GM19240 (cell line): Measurements from ENCODE around the gene NBPF20.
"Not testable (repeated sequence)": the region's sequence is repeated elsewhere in the genome, so short reads cannot be mapped to it uniquely, and the experiment has no call there.

Experiments
- DNase-seq: peaks from one replicate; pipeline ENCODE4 v3.0.0; 2011; ENCODE audit warnings: low spot score; ENCODE audit not compliant: insufficient read length

Gene NBPF20, protein sequence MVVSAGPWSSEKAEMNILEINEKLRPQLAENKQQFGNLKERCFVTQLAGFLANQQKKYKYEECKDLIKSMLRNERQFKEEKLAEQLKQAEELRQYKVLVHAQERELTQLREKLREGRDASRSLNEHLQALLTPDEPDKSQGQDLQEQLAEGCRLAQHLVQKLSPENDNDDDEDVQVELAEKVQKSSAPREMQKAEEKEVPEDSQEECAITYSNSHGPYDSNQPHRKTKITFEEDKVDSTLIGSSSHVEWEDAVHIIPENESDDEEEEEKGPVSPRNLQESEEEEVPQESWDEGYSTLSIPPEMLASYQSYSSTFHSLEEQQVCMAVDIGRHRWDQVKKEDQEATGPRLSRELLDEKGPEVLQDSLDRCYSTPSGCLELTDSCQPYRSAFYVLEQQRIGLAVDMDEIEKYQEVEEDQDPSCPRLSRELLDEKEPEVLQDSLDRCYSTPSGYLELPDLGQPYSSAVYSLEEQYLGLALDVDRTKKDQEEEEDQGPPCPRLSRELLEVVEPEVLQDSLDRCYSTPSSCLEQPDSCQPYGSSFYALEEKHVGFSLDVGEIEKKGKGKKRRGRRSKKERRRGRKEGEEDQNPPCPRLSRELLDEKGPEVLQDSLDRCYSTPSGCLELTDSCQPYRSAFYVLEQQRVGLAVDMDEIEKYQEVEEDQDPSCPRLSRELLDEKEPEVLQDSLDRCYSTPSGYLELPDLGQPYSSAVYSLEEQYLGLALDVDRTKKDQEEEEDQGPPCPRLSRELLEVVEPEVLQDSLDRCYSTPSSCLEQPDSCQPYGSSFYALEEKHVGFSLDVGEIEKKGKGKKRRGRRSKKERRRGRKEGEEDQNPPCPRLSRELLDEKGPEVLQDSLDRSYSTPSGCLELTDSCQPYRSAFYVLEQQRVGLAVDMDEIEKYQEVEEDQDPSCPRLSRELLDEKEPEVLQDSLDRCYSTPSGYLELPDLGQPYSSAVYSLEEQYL (N-terminal part only)

DNA sequence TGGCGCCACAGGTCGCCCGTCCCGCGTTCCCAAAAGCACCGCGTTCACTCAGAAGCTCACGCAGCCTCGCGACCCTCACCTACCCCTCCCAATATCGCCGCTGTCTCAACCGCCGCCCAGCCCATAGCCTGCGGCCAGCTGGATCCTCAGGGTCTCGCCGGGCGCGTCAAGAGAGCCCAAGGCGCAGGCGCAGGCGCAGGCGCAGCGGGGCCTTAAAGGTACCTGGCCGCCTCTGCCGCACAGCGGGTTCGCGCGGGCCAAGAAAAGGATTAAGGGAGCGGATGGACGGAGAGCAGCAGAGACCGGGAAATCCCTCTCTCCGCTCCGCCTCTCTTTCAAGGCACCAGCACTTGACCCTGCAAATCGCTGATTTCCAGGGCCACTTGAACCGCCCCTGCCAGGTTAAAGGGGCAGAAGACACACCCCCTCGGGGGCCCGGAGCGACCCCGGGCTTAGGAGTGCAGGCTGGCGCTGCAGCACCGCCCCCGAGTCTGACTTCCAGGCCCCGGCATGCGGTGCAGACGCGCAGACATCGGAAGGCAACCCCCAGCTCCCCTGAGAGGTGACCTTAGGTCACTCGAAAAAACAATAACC is at the start of gene NBPF20:
TSS of gene NBPF20 (minus strand) at position 168 of the 594 bp plus-strand sequence. CDS start 20,331 bp downstream, outside the sequence.
- peak; percentile 82 for DNase-seq

DNA sequence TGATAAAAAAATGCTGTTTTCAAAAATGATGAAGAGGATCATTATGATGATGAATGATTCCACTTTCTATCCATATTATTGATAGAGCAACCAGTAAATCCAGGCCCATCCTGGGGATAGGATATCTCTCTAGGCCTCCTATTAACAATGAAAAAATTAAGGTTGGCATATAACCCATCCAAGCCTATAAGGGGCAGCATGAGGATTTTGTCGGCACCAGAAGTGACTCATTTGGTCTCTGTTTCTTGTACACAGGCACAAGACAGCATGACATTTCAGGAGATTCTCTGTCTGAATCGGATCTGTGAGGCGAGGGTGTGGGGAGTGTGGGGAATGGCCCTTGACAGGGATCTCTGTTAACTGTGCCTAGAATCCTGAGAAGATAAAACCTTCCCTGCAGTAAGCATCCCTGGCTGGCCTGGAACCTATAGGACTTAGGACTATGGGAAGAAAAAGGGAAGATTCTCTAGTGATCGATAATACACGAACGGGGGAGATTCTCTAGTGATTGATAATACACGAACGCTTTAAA is 49.5 kb upstream of the NBPF20 start:
- not testable (repeated sequence) for DNase-seq

DNA sequence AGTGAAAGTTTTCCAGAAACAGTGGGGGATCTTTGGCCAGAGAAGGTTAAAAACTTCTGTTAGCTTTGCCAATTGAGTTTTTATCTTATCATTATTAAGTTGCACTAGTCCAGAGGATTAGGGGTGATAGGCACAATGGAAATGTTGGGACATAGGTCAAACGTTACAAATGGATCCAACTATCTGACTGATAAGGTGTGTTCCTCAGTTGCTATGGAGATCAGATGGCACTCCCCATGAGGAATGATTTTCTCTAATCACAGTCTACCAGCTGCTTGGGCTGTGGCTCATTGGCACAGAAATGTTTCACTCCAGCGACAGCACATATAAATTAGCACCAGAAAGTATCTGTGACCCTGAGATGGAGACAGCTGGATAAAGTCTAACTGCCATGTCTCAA is 47.3 kb upstream of the NBPF20 start:
- DNase-seq, result not testable (repeated sequence)

DNA sequence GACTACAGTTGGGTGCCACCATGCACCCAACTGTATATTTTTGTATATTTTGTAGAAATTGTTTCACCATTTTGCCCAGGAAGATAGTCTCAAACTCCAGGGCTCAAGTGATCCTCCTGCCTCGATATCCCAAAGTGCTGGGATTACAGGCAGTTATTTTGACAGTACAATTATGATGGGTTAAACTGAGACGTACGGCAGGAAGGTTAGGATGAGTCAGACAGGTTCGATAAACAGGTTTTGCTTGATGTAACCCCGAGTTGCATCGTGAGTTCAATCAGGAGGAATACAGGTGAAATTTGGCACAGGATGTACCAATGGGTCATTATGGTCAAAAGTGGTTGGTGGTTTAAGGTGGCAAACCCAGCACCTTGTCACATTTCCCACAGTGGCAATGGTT is 46.0 kb upstream of the NBPF20 start:
- not testable (repeated sequence) for DNase-seq

DNA sequence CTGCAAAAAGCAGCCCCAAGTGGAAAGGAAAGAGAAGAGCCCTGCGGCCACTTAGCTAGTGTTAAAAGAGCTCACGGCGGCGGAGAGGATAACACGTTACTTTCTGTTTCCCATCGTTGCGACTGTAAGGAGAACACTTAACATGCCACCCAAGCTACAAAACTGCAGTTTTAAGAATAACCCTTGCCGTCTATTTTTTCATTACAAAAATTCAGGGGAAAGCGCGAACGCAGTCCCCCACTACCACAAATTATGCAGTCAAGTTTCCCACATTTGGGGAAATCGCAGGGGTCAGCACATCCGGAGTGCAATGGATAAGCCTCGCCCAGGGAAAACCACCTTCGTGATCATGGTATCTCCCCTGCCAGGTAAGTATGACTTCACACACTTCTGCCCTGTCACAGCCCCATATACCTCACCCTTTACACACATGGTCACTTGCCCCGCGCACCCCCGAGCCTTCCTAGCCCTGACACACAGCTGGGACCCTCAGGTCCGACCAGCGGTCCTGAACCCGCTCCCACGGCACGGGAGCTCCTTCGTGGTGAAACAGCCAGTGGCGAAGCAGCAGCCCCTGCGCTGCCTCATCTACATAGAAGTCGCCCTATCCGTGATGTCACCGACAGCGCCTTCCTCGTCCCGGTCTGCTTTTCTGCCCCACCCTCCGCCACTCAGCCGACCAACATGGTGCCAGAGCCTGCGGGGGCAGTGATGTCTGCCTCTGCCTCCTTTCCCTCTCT is 40.2 kb upstream of the NBPF20 start:
- peak; percentile 44 for DNase-seq

DNA sequence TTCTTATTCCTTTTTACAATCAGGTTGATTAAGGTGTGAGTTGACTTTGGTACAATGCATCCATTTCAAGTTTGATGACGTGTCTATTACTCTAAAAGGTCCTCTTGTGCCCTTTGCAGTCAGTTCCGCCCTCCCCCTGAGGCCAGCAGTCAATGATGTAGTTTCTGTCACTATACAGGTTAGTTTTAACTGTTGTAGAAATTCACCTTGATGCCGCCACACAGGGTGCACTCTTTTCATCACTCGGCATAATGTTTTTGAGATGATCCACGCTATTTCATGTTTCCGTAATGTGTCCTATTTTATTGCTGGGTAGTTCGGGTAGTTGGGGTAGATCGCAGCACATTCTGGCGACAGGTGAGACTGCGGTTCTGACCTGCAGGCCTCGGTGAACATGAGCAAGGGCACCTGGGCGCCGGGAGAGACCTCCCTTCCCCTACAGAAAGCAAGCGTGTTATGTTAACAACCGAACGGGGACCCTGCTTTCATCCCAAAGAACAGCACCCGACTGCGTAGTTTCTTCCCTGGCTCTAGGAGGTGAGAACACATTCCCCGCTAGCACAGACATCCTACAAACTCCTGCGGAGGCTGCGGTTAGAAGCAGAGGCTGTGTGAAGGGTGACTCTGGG is 39.4 kb upstream of the NBPF20 start:
- not testable (repeated sequence) for DNase-seq

DNA sequence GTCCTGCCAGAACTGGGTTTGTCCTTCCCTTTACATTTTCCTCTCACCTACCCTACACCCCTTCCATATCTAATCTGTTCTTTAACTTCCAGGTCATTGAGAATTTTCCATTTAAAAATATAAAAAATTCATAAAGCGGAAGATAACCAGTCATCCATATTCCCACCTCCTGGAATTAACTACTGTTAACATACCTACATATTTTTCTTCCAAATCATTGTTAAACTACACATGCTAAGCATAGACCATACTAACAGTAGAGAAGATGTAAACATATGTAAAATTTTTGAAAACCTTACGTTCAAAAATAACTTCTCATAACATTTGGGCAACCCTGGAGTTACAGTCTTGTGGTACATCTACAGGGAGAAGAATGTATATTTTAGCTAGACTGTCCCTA is 38.6 kb upstream of the NBPF20 start:
- not testable (repeated sequence) for DNase-seq

DNA sequence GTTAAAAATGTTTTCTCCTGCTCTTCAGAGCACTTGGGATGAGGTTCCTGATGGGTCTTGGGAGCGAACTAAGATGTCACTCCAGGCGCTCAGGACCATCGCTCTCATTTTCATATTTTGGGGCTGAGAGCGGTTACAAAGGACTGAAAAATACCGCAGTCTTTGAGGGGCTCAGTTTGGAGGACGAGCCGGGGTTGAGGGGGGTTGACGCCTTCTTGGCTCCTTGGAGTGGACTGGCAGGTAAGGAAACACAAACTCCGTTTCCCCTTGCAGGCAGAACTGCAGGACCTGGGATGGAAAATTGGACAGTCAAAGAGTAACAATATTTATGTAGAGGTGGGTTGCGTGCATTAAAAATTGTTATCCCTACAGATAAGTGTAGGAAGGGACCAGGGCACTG is 35.3 kb upstream of the NBPF20 start:
- DNase-seq, result not testable (repeated sequence)

DNA sequence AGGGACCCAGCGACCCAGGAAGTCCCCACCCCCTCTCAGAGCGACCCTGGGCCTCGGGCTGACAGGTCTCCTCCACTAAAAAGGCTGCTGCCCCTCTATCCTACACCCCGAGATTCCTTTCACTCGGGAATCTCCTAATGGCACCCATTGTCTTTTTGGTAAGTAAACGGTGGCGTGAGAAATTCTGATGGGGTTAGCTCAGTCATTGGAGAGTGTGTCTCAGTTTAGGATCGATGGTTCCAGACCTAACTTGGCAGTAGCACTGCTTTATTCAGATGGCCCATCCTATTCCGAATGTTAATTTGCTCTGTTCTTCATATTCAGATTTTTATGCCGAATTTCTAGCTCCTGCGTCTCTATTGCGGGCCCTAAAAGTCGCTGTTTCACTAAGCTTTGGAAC is 34.6 kb upstream of the NBPF20 start:
- not testable (repeated sequence) for DNase-seq

DNA sequence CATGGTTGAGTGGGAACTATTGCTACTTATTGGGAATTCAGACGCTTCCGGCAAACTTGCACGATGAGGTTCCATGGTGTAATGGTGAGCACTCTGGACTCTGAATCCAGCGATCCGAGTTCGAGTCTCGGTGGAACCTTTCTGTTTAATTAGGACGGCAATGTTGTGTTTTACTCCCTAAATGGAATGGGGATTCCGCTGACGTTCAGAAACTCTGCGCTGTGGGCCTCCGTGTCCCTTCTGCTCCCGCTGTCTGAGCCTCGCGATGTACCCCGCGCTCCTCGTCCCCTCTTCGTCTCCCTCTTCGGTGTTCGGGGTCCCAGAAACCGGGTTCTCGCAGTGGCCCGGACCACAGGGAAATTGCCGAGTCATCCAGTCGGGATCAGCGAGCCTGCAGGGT is 34.2 kb upstream of the NBPF20 start:
- not testable (repeated sequence) for DNase-seq

DNA sequence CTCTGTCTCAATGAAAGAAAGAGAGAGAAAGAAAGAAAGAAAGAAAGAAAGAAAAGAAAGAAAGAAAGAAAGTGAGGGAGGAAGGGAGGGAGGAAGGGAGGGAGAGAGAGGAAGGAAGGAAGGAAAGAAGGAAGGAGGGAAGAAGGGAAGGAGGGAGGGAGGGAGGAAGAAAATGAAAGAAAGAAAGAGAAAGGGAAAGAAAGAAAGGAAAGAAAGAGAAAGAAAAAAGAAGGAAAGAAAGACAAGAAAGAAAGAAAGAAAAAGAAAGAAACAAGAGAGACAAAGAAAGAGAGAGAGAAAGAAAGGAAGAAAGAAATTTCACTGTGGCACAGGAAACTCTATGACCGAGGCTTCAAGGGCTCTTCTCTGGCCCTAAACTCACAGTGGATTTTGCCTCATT is 33.7 kb upstream of the NBPF20 start:
- not testable (repeated sequence) for DNase-seq

DNA sequence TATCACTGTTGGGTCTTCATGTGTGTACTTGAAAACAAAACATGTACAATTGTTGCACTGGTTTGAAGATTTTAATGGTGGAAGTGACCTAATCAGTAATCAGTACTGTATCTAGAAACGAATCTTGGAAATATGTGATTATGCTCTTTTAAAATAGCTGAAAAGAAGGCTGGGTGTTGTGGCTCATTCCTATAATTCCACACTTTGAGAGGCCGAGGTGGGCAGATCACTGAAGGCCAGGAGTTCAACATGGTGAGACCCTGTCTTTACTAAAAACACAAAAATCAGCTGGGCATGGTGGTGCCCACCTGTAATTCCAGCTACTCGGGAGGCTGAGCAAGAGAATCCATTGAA is 29.4 kb upstream of the NBPF20 start:
- not testable (repeated sequence) for DNase-seq

DNA sequence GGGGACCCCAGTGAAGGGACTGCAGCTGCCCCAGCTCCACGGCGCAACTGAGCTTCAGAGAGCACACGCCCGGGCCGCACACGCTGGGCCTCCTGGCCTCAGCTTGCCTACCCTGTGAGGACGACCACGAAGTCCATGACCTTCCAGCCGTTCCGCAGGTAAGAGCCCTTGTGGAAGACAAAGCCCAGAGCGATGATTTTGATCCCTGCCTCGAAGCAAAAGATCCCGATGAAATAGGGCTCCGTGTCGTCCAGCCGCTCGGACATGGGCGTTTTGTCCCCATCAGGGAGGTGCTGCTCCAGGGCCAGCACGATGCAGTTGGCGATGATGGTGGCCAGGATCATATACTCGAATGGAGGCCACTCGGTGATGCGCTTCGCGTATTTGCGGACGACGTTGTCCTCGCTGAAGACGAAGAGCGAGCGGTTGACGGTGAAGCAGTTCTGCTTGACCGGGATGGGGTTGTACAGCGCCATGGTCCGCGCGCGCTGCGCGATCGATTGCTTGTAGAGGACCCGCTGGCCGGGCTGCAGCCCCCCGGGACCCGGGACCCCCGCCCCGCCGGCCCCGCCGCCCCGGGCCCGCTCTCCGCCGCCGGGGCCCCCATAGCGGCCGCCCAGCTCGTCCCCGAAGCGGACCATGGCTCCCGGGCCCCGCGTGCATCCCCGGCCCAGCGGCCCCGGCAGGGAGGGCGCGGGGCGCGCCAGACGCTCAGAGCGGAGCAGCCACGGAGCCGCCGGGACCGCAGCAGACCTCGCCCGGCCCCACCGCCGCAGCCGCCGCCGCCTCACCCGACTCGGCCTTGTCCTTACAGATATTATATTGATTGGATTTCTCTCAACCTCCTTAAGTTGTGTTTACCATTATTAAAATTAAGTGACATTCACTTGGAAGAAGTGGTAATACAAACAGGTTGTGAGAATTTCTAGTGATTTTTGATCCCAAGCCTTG is 28.7 kb upstream of the NBPF20 start:
- not testable (repeated sequence) for DNase-seq

DNA sequence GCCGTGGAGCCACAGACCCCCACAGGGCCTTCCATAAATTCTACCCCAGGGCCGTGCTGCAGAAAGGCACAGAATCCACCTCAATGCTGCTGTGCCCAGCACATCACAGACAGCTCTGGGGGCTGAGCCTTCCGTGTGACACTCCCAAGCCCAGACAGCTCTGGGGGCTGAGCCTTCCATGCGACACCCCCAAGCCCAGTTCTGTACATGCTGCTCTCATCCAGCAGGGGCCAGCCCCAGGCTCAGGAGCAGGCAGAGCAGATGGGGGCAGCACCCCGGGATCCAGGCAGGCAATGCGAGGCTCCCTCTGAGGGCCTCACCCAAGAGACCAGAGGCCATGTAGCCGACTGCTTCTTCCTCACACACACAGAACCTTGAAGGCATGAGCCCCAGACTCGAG is 27.1 kb upstream of the NBPF20 start:
- DNase-seq, result not testable (repeated sequence)

DNA sequence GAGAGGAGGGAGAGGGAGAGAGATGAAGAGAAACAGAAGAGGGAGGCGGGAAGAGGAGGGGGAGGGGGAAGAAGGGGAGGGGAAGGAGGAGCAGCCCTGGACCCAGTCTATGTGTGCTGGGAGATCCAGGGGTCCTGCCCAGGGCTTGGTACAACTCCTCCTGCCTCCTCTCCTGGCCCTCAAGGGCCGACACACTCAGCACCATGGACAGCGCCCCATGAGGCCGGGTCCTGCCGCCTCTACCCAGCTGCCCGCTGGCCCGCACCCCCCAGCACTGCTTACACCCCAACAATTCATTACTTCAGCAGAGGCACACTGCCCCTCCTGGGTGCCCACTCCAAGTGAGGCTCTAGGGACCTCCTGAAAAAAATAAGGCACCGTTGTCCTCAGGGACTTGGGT is 26.5 kb upstream of the NBPF20 start:
- DNase-seq, result not testable (repeated sequence)

DNA sequence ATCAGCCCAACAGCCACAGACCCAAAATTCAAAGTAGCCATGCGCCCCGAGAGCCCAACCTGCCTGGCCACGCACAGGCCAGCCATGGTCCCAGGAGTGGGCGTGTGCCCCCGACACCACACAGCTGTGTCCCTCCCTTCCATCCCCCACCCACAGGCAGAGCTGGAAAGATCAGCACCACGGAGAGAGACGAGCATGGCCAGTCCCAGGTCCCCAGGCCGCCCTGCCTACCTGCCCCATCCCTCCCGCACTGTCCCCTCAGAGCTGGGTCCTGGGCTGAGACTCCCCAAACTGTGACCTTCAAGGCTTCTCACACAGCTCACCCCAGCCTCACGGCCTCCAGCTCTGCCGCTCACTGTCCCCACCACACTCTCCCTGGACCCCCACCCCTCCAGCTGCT is 19.8 kb upstream of the NBPF20 start:
- not testable (repeated sequence) for DNase-seq

DNA sequence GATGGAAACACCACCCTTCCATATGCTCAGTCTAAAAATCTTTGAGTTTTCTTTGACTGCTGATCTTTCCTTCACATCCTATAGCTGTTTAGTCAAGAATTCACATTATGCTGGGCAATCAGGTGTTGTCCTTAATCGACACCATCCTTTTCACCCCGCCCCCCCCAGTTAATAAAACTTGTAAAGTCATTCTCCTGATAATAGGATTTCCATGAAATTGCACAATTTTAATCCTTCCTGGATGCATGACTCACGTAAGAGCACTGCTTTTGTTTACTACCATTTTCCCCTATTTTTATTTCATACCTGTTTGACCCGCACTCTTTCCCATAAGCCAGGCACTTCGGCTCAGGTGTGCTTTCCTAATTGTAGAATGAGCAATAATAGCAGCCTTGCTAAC is 16.9 kb upstream of the NBPF20 start:
- DNase-seq, result not testable (repeated sequence)

DNA sequence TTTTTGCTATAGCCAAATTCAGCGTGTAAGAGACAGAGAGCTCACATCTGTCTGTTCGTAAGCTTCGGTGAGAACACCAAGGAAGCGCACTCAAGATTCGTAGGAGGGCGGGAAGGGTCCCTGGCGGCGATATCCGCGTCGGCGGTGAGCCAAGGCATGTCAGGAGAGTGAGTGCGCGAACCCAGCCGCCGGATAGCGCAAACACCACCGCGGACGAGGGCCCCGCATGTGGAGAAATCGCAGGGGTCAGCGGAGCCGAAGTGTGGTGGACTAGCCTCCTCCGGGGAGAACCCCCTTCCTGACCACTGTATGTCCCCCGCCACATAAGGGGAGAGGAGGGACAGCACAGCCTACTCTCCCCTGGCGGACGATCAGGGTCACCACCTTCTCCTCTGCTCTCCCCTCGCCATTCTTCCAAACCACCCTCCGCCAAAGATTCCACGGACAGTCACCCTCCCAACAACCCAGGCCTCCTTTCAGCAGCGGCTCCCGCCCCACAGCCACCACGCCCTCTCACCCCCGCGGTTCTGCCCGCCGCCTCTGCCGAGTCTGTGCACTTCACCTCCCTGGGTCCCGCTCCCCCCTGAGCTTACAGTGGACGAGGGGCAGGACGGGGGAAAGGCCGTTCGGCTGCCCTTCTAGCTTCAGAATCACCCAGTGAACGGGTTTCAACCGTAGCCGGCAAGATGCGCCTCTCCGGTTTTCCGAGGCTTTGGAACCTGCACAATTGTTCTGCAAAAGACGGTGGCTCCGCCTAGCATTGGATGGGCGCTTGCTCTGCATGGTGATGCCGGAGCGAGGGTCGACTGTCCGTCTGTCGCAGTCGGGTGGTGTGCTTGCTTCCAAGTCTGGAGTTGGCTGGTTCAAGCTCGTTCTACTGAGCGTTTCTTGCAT is 6.2 kb upstream of the NBPF20 start:
- not testable (repeated sequence) for DNase-seq
